Thyroid gland (tissue), 4 donors: ENCODE results near the gene OR51F1. TPM values are rescaled to one million over a fixed set of nuclear protein-coding genes. Genes with fewer than 3 reads are reported as not detected.
"Not testable (repeated sequence)": the region's sequence is repeated elsewhere in the genome, so short reads cannot be mapped to it uniquely, and the experiment has no call there.

ENCODE experiments used
- DNase-seq, 2 donors: peaks; one replicate each; pipeline ENCODE4 v3.0.0-alpha.2; 2019
- H3K27ac ChIP-seq, 3 donors: fragments of 200-600 bp; sonication (generic); 1 replicate in 2 of 3; 2 replicates in 1 of 3; pipeline ENCODE4 v1.5.1; 2016 to 2019; ENCODE audit warnings: mild to moderate bottlenecking in 1 of 3, moderate library complexity in 1 of 3
- H3K27me3 ChIP-seq: fragments of 200-600 bp; sonication (generic); one replicate; pipeline ENCODE4 v1.5.1; 2019
- H3K36me3 ChIP-seq, 2 donors: fragments of 200-600 bp; sonication (generic); one replicate each; pipeline ENCODE4 v1.5.1; 2016 to 2019
- H3K4me1 ChIP-seq, 2 donors: fragments of 200-600 bp; sonication (generic); one replicate each; pipeline ENCODE4 v1.5.1; 2017 to 2019
- H3K4me3 ChIP-seq, 3 donors: fragments of 200-600 bp; sonication (generic); replicated peaks in 1 of 3; 1 replicate in 2 of 3; 2 replicates in 1 of 3; pipeline ENCODE4 v1.5.1; 2016; ENCODE audit warnings: mild to moderate bottlenecking in 1 of 3
- H3K9me3 ChIP-seq: fragments of 200-600 bp; sonication (generic); one replicate; pipeline ENCODE4 v1.5.1; 2017
- CTCF ChIP-seq, 6 experiments: fragments of 200-600 bp in 3 of 6; fragments of 450-650 bp in 3 of 6; sonication (generic) in 3 of 6; IDR thresholded peaks; one replicate each; pipeline ENCODE4 v1.5.1; 2016 to 2019; ENCODE audit warnings: antibody characterized with exemption in 6 of 6, mild to moderate bottlenecking in 2 of 6, inconsistent platforms in 1 of 6, moderate library complexity in 1 of 6
- POLR2A ChIP-seq, 2 donors: fragments of 450-650 bp; IDR thresholded peaks; one replicate each; pipeline ENCODE4 v1.6.1; 2017; ENCODE audit warnings: antibody characterized with exemption in 2 of 2, mild to moderate bottlenecking in 2 of 2, moderate library complexity in 1 of 2
- WGBS, 2 donors: methylation state at CpG; one replicate each; pipeline ENCODE4 v1.1.5; 2017; 5-methylcytosine and 5-hydroxymethylcytosine counted together
- intact Hi-C: fragments of 100-400 bp; cut with DNase I; formaldehyde crosslinking; loops from one replicate; pipeline ENCODE4 v1.15.1; 2023
- total RNA-seq, 4 donors: library from RNA; depleted of rRNA; stranded (reverse); fragments of >200 nt; gene quantifications; one replicate each; pipeline ENCODE4 v1.2.3, GENCODE V29; 2016

The OR51F1 gene
- total RNA-seq, 4 donors from 2014 or later = not detected

GRCh38 chr11:4763096-4763495, 6.6 kb downstream of the OR51F1 start:
- no peaks in the 10 kb centered on the region for H3K4me1 ChIP-seq
- H3K9me3 ChIP-seq = no peaks in the 10 kb centered on the region
- no peak for DNase-seq
- no peak overlapping the region for H3K4me3 ChIP-seq
- TF ChIP-seq POLR2A (IDR thresholded peaks at IDR 0.05) (no peak), CTCF (IDR thresholded peaks at IDR 0.05) (no peak)
- H3K27me3 ChIP-seq = no peaks in the 10 kb centered on the region
- intact Hi-C loops = no loop called here
- 87 to 92% methylated on average over 2 of the region's 2 CpGs for WGBS, 2 donors
- H3K36me3 ChIP-seq = no peaks in the 10 kb centered on the region
- H3K27ac ChIP-seq = no peak overlapping the region

GRCh38 chr11:4751201-4751600, 18.5 kb downstream of the OR51F1 start:
- 81 to 86% methylated on average over 1 of the region's 1 CpG for WGBS, 2 donors
- DNase-seq = no peak
- H3K36me3 ChIP-seq = no peaks in the 10 kb centered on the region
- no peaks in the 10 kb centered on the region for H3K4me1 ChIP-seq
- H3K27ac ChIP-seq = no peak overlapping the region
- no peaks in the 10 kb centered on the region for H3K9me3 ChIP-seq
- no peaks in the 10 kb centered on the region for H3K27me3 ChIP-seq
- no peak for TF ChIP-seq POLR2A (IDR thresholded peaks at IDR 0.05)
- TF ChIP-seq CTCF (IDR thresholded peaks at IDR 0.05) = no peak
- intact Hi-C loops = no loop called here
- H3K4me3 ChIP-seq = no peak overlapping the region

DNA sequence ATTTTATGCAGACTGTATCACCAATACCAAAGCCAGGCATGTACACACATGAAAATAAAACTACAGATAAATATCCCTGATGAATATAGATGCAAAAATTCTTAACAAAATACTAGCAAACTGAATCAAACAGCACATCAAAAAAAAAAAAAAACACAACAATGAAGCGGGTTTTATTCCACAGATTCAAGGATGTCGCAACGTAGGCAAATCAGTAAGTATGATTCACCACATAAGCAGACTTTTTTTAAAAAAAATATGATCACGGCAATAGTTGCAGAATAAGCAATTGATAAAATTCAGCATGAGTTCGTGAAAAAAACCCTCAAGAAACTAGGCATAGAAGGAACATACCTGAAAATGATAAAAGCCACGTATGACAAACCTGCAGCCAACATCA, 21.3 kb downstream of the OR51F1 start:
- 88 to 90% methylated on average over 6 of the region's 6 CpGs for WGBS, 2 donors
- intact Hi-C loops = no loop called here
- Histone ChIP-seq H3K27ac (no peak overlapping the region), H3K36me3 (no peaks in the 10 kb centered on the region), H3K27me3 (no peaks in the 10 kb centered on the region), H3K4me1 (no peaks in the 10 kb centered on the region), H3K9me3 (no peaks in the 10 kb centered on the region), H3K4me3 (no peak overlapping the region)
- no peak for TF ChIP-seq POLR2A (IDR thresholded peaks at IDR 0.05)
- no peak for TF ChIP-seq CTCF (IDR thresholded peaks at IDR 0.05)
- no peak for DNase-seq

DNA sequence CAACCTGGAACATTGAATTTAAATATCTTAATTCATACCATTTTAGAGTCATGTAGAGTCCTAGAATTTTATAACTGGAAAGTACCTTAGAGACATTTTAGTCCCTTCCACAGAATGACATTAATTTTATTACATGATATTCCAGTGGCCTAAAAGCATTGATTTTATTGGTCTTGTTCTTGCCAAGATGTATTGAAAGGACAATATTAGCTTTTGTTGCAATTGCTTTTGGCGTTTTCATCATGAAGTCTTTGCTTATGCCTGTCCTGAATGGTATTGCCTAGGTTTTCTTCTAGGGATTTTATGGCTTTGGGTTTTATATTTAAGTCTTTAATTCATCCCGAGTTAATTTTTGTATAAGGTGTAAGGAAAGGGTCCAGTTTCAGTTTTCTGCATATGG, 29.0 kb downstream of the OR51F1 start:
- no peak for TF ChIP-seq POLR2A (IDR thresholded peaks at IDR 0.05)
- TF ChIP-seq CTCF (IDR thresholded peaks at IDR 0.05) = no peak
- intact Hi-C loops = no loop called here
- no peaks in the 10 kb centered on the region for H3K27me3 ChIP-seq
- 92 to 93% methylated on average over 2 of the region's 2 CpGs for WGBS, 2 donors
- no peak overlapping the region for H3K4me3 ChIP-seq
- H3K4me1 ChIP-seq = no peaks in the 10 kb centered on the region
- no peaks in the 10 kb centered on the region for H3K9me3 ChIP-seq
- H3K27ac ChIP-seq = no peak overlapping the region
- no peak for DNase-seq
- H3K36me3 ChIP-seq = no peaks in the 10 kb centered on the region

DNA sequence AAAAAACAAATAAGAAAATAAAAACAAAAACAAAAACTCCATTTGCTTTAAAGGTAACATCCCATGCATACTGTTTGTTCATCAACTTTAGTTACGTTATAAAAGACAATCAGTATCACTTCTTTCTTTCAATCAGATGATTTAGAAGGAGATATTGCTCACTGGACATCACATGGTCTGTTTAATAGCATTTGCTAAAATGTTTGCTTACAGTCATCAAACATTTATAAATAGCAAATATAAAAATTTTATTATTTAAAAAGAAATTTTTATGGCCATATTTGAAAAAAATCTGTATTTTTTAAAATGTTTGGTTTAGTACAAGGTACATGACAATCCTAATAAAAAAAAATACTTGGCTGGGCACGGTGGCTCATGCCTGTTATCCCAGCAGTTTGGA, 42.6 kb downstream of the OR51F1 start:
- Histone ChIP-seq H3K27ac (no peak overlapping the region), H3K4me3 (no peak overlapping the region), H3K27me3 (no peaks in the 10 kb centered on the region), H3K36me3 (no peaks in the 10 kb centered on the region), H3K4me1 (no peaks in the 10 kb centered on the region), H3K9me3 (no peaks in the 10 kb centered on the region)
- intact Hi-C loops = no loop called here
- no peak for DNase-seq
- TF ChIP-seq CTCF (IDR thresholded peaks at IDR 0.05) (no peak), POLR2A (IDR thresholded peaks at IDR 0.05) (no peak)
- 90 to 95% methylated on average over 2 of the region's 2 CpGs for WGBS, 2 donors

DNA sequence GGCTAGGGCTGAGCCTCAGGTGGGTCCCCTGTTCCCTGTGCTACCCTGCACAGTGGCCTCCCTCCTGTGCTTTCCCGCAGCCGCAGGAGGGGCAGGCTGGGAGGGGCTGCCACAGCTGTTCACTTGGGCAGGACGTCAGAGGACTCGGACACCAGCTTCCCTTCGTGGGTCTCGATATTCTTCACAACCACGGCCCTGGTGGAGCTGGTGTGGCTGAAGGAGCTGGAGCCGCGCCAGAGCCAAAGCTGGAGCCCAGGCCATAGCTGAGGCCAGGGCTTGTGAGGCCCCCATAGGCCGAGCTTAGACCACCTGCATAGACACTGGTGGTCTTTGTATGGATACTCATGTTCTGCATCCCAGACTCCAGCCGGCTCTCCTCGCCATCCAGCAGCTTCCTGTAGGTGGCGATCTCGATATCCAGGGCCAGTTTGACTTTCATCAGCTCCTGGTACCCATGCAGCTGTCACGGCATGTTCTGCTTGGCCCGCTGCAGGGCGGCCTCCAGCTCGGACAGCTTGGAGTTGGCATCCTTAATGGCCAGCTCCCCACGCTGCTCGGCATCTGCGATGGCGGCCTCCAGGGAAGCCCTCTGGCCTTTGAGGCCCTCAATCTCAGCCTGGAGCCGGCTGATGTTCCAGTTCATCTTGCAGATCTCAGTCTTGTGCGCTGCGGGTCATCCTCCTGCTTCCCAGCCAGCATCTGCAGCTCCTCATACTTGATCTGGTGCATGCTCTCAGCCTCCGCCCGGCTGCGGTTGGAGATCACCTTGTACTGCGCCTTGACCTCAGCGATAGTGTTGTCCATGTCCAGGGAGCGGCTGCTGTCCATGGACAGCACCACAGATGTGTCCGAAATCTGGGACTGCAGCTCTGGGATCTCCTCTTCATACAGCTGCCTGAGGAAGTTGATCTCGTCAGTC, 46.9 kb downstream of the OR51F1 start:
- H3K4me1 ChIP-seq, H3K9me3 ChIP-seq, intact Hi-C loops, H3K4me3 ChIP-seq, H3K36me3 ChIP-seq, H3K27ac ChIP-seq, DNase-seq, H3K27me3 ChIP-seq: not testable (repeated sequence)
- WGBS, 2 donors = 92 to 93% methylated on average over 27 to 28 of the region's 33 CpGs
